DMS153 treated with DMSO at 0.1 percent for 48 hours (cell line): Measurements from ENCODE around the gene ASPSCR1.

Experiments used
- DNase-seq: peaks from one replicate; lab custom pipeline; 2025; ENCODE audit not compliant: unreplicated experiment; lab: John Stamatoyannopoulos, UW

ASPSCR1 gene

GRCh38 chr17:82064433-82065192 is 87.2 kb downstream of the ASPSCR1 start:
- DNase-seq, result peak; percentile 6

- no peak for DNase-seq
Observed at GRCh38 chr17:82065193-82065637, 87.8 kb downstream of the ASPSCR1 start.

- no peak for DNase-seq
Observed at GRCh38 chr17:82065638-82066303, 88.3 kb downstream of the ASPSCR1 start, which contains the start of gene DUS1L. DUS1L (minus strand) TSS chr17:82065804; CDS start chr17:82065059, 745 bp downstream.
